Superior temporal gyrus (tissue), 1 donor: Measurements from ENCODE around the gene SYNE2.

Experiments used
- DNase-seq: peaks from one replicate; pipeline ENCODE4 v3.0.0-alpha.2; 2016; ENCODE audit errors: extremely low spot score

Gene SYNE2

GRCh38 chr14:63908667-63909264 lies 56.0 kb downstream of the SYNE2 start:
- DNase-seq = no peak

GRCh38 chr14:63909984-63910383 lies 57.2 kb downstream of the SYNE2 start:
- DNase-seq = no peak

- DNase-seq = no peak
Observed at GRCh38 chr14:63910583-63911363, 58.0 kb downstream of the SYNE2 start.

- DNase-seq = no peak
Observed at GRCh38 chr14:63911404-63911803, 58.6 kb downstream of the SYNE2 start.

GRCh38 chr14:63912286-63912685 lies 59.5 kb downstream of the SYNE2 start:
- no peak for DNase-seq

GRCh38 chr14:63918411-63918810 lies 65.6 kb downstream of the SYNE2 start:
- DNase-seq = no peak

- DNase-seq = no peak
Observed at GRCh38 chr14:63922696-63923421, 70.1 kb downstream of the SYNE2 start.

- no peak for DNase-seq
Observed at GRCh38 chr14:63923422-63923752, 70.6 kb downstream of the SYNE2 start.

- DNase-seq = no peak
Observed at GRCh38 chr14:63924375-63924774, 71.6 kb downstream of the SYNE2 start.

GRCh38 chr14:63926641-63927040 lies 73.8 kb downstream of the SYNE2 start:
- no peak for DNase-seq

- no peak for DNase-seq
Observed at GRCh38 chr14:63928744-63929174, 76.0 kb downstream of the SYNE2 start.

- no peak for DNase-seq
Observed at GRCh38 chr14:63933110-63933509, 80.3 kb downstream of the SYNE2 start.

- DNase-seq = no peak
Observed at GRCh38 chr14:63933711-63934110, 80.9 kb downstream of the SYNE2 start.

GRCh38 chr14:63938198-63939005 lies 85.6 kb downstream of the SYNE2 start:
- no peak for DNase-seq

GRCh38 chr14:63939006-63939270 lies 86.1 kb downstream of the SYNE2 start:
- DNase-seq = no peak

- no peak for DNase-seq
Observed at GRCh38 chr14:63940387-63940786, 87.6 kb downstream of the SYNE2 start.

- no peak for DNase-seq
Observed at GRCh38 chr14:63941023-63941422, 88.2 kb downstream of the SYNE2 start.

GRCh38 chr14:63949696-63950095 lies 96.9 kb downstream of the SYNE2 start:
- DNase-seq = no peak

GRCh38 chr14:63951021-63951420 lies 98.2 kb downstream of the SYNE2 start:
- DNase-seq = no peak

- DNase-seq = no peak
Observed at GRCh38 chr14:63951429-63951828, 98.6 kb downstream of the SYNE2 start.

- no peak for DNase-seq
Observed at GRCh38 chr14:63952053-63952932, 99.5 kb downstream of the SYNE2 start.
